Activated T-cell treated with anti-CD3 and anti-CD28 coated beads, Interleukin-2, amount 50 U/mL, for 4 hours (primary cell): ENCODE measurements around the gene CDKN1C. TPM values are rescaled to one million over a fixed set of nuclear protein-coding genes. Genes with fewer than 3 reads are reported as not detected.

Source experiments
- ATAC-seq, 2 donors: fragments of 200-7000 bp; cut with Tn5 transposase; one replicate each; pipeline ENCODE4 v1.10.0; 2021
- DNase-seq: peaks from one replicate; pipeline ENCODE4 v3.0.0-alpha.2; 2020
- H3K27me3 Mint-ChIP-seq: one replicate; pipeline ENCODE4 v1.8.0; 2021; ENCODE audit warnings: low read depth, mixed read lengths
- H3K36me3 Mint-ChIP-seq: one replicate; pipeline ENCODE4 v1.8.0; 2022; ENCODE audit warnings: mixed read lengths; ENCODE audit not compliant: insufficient read depth
- H3K4me1 Mint-ChIP-seq: one replicate; pipeline ENCODE4 v1.8.0; 2021; ENCODE audit warnings: low read depth, mixed read lengths
- H3K4me3 Mint-ChIP-seq: one replicate; pipeline ENCODE4 v1.8.0; 2021; ENCODE audit warnings: mild to moderate bottlenecking, moderate library complexity, mixed read lengths
- H3K9me3 Mint-ChIP-seq: one replicate; pipeline ENCODE4 v1.8.0; 2021; ENCODE audit warnings: mixed read lengths
- total RNA-seq, 3 donors: library from RNA; stranded (reverse); gene quantifications; one replicate each; pipeline ENCODE4 v1.2.1, GENCODE V29; 2021

The CDKN1C gene
- total RNA-seq, 3 donors from 2014 or later: 0.71 to 1.0 (median 0.76) TPM

GRCh38 chr11:2903672-2904011, 18.1 kb upstream of the CDKN1C start:
- DNase-seq (no peak), ATAC-seq (no peak)
- Mint-ChIP-seq H3K27me3 (no peaks in the 10 kb centered on the region), H3K4me3 (peak overlapping the region; percentile 50), H3K36me3 (peaks cover 12% of the 10 kb centered on the region), H3K4me1 (peaks cover 29% of the 10 kb centered on the region), H3K9me3 (peaks cover 4% of the 10 kb centered on the region)

- DNase-seq (no peak), ATAC-seq (no peak)
- Mint-ChIP-seq H3K27me3 (no peaks in the 10 kb centered on the region), H3K9me3 (peaks cover 4% of the 10 kb centered on the region), H3K4me1 (peaks cover 36% of the 10 kb centered on the region), H3K4me3 (peak overlapping the region; percentile 75), H3K36me3 (peaks cover 12% of the 10 kb centered on the region)
Measured at GRCh38 chr11:2902784-2903671, 17.5 kb upstream of the CDKN1C start.

GRCh38 chr11:2901854-2902783, 16.5 kb upstream of the CDKN1C start:
- H3K4me1 Mint-ChIP-seq: peaks cover 41% of the 10 kb centered on the region
- peaks cover 4% of the 10 kb centered on the region for H3K9me3 Mint-ChIP-seq
- peak; percentile 80 for DNase-seq
- ATAC-seq: peak; percentile 94
- no peaks in the 10 kb centered on the region for H3K27me3 Mint-ChIP-seq
- peaks cover 12% of the 10 kb centered on the region for H3K36me3 Mint-ChIP-seq
- peak overlapping the region; percentile 75 for H3K4me3 Mint-ChIP-seq

- H3K4me1 Mint-ChIP-seq: peaks cover 41% of the 10 kb centered on the region
- DNase-seq (no peak), ATAC-seq (no peak)
- no peaks in the 10 kb centered on the region for H3K27me3 Mint-ChIP-seq
- peaks cover 4% of the 10 kb centered on the region for H3K9me3 Mint-ChIP-seq
- peaks cover 12% of the 10 kb centered on the region for H3K36me3 Mint-ChIP-seq
- H3K4me3 Mint-ChIP-seq: peak overlapping the region; percentile 63
Measured at GRCh38 chr11:2901196-2901796, 15.7 kb upstream of the CDKN1C start.

GRCh38 chr11:2899080-2899783, 13.7 kb upstream of the CDKN1C start:
- H3K4me1 Mint-ChIP-seq: peaks cover 41% of the 10 kb centered on the region
- ATAC-seq: no peak
- no peak for DNase-seq

GRCh38 chr11:2898366-2899079, 12.9 kb upstream of the CDKN1C start:
- Mint-ChIP-seq H3K9me3 (no peaks in the 10 kb centered on the region), H3K4me1 (peaks cover 37% of the 10 kb centered on the region), H3K4me3 (peak overlapping the region; percentile 54), H3K27me3 (no peaks in the 10 kb centered on the region), H3K36me3 (no peaks in the 10 kb centered on the region)
- DNase-seq: peak; percentile 36
- ATAC-seq: peak; percentile 56 to 58

More at GRCh38 chr11:2899080-2899783, 13.7 kb upstream of the CDKN1C start:
- Mint-ChIP-seq H3K27me3 (no peaks in the 10 kb centered on the region), H3K36me3 (no peaks in the 10 kb centered on the region), H3K4me3 (no peak overlapping the region), H3K9me3 (no peaks in the 10 kb centered on the region)

GRCh38 chr11:2897048-2897447, 11.5 kb upstream of the CDKN1C start:
- DNase-seq: no peak
- H3K4me3 Mint-ChIP-seq: no peak overlapping the region
- H3K27me3 Mint-ChIP-seq: no peaks in the 10 kb centered on the region
- no peaks in the 10 kb centered on the region for H3K9me3 Mint-ChIP-seq
- no peaks in the 10 kb centered on the region for H3K36me3 Mint-ChIP-seq
- H3K4me1 Mint-ChIP-seq: peaks cover 38% of the 10 kb centered on the region
- no peak for ATAC-seq

GRCh38 chr11:2896047-2896446, 10.5 kb upstream of the CDKN1C start:
- Mint-ChIP-seq H3K9me3 (no peaks in the 10 kb centered on the region), H3K4me3 (no peak overlapping the region), H3K4me1 (peaks cover 45% of the 10 kb centered on the region), H3K27me3 (no peaks in the 10 kb centered on the region), H3K36me3 (no peaks in the 10 kb centered on the region)
- ATAC-seq (no peak), DNase-seq (no peak)

GRCh38 chr11:2893935-2894334, 8.4 kb upstream of the CDKN1C start:
- H3K4me1 Mint-ChIP-seq: peaks cover 35% of the 10 kb centered on the region
- H3K4me3 Mint-ChIP-seq: no peak overlapping the region
- DNase-seq: no peak
- no peaks in the 10 kb centered on the region for H3K27me3 Mint-ChIP-seq
- no peaks in the 10 kb centered on the region for H3K9me3 Mint-ChIP-seq
- H3K36me3 Mint-ChIP-seq: no peaks in the 10 kb centered on the region
- ATAC-seq: no peak

- ATAC-seq (peak; percentile 46 to 51), DNase-seq (peak; percentile 24)
- Mint-ChIP-seq H3K9me3 (no peaks in the 10 kb centered on the region), H3K36me3 (no peaks in the 10 kb centered on the region), H3K4me3 (peak overlapping the region; percentile 75), H3K4me1 (peaks cover 26% of the 10 kb centered on the region), H3K27me3 (no peaks in the 10 kb centered on the region)
Measured at GRCh38 chr11:2892967-2893528, 7.5 kb upstream of the CDKN1C start.

- H3K27me3 Mint-ChIP-seq: no peaks in the 10 kb centered on the region
- peaks cover 21% of the 10 kb centered on the region for H3K4me1 Mint-ChIP-seq
- H3K4me3 Mint-ChIP-seq: peak overlapping the region; percentile 75
- no peaks in the 10 kb centered on the region for H3K36me3 Mint-ChIP-seq
- DNase-seq (peak; percentile 60), ATAC-seq (peak; percentile 55 to 67)
- H3K9me3 Mint-ChIP-seq: no peaks in the 10 kb centered on the region
Measured at GRCh38 chr11:2892215-2892966, 6.8 kb upstream of the CDKN1C start.

GRCh38 chr11:2891326-2892214, 6.0 kb upstream of the CDKN1C start:
- ATAC-seq: no peak
- Mint-ChIP-seq H3K4me3 (peak overlapping the region; percentile 70), H3K27me3 (no peaks in the 10 kb centered on the region), H3K9me3 (no peaks in the 10 kb centered on the region), H3K4me1 (peaks cover 25% of the 10 kb centered on the region), H3K36me3 (no peaks in the 10 kb centered on the region)
- no peak for DNase-seq
